ENCODE measurements around the gene VPS54. TPM values are rescaled to one million over a fixed set of nuclear protein-coding genes. Genes with fewer than 3 reads are reported as not detected.

The VPS54 gene
- polyA plus RNA-seq, 1 of the 3 experiments (the other 2 are of a cell fraction), result 5.3 TPM

DNA sequence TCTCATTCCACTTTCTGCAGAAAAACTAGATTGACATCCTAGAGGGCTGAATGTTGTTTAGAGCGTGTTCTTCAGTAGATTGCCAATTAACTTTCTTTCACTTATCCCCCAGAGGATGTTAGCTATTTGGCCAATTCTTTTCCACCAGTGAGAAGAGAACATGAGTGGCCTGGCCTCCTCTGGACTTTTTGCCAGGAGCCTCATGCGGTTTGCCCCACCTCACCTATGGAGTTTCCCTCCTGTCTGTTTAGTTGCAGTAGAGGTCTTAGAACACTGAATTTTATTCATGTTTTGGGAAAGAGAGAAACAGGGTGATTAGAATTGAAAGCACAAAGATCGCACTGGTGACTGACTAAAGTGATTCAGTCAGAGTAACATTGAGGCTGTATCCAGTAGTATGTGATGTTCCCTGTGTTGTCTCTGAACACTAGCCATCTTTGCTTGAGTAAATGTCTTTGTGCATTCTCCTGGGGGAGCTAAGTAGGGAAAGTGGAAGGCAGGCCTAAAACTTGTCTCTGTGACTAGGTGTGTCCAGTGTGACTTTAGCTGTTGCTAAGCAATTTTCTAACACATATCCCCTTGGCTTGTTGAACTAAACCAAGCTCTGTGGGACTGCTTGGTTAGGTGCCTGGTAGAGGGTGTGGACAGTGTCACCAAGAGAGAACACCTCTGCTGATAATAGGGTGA, 143.5 kb downstream of the VPS54 start:
- POLR2A ChIA-PET, result no interaction called here

More for the DNA sequence above, 143.5 kb downstream of the VPS54 start:
- H3K9me2 ChIP-seq, result no peaks in the 10 kb centered on the region
- H3K9ac ChIP-seq, result no peak overlapping the region
- H4K20me1 ChIP-seq (ENCODE audit: insufficient read depth), result no peaks in the 10 kb centered on the region
- H3K79me2 ChIP-seq (ENCODE audit: insufficient read depth), result peaks cover 23% of the 10 kb centered on the region; the same call in 1 of the 2 replicates
- no peak overlapping the region; a peak in 1 of 4 replicates for H3K27ac ChIP-seq (ENCODE audit: low read depth in 2 of 2, low read length in 1 of 2)
- no peaks in the 10 kb centered on the region for H3F3A ChIP-seq (replicated peaks; ENCODE audit: insufficient read depth)
- no peak overlapping the region for H3K4me3 ChIP-seq (ENCODE audit: low read depth in 2 of 2, low read length in 1 of 2)
- no peaks in the 10 kb centered on the region for H3K9me3 ChIP-seq
- CTCF ChIA-PET, result interaction anchor here (1.0 to 2.1 kb wide), 5 partner anchors 9 to 177 kb away, joined by 3 to 8 read pairs (median 6); no protein-coding TSS in a partner anchor
- H3K27me3 ChIP-seq (ENCODE audit: insufficient read depth), result no peaks in the 10 kb centered on the region
- 99% methylated on average over 3 of the region's 3 CpGs for WGBS (ENCODE audit: low lambda C conversion rate)
- peaks cover 25 to 40% of the 10 kb centered on the region in 2 experiments for H3K36me3 ChIP-seq (replicated peaks in 1 of 2; ENCODE audit: control insufficient read depth in 1 of 2, insufficient read depth in 2 of 2, low read length in 1 of 2)
- no peak for TF ChIP-seq RXRA (IDR thresholded peaks at IDR 0.05; ENCODE audit: borderline replicate concordance, low read depth)
- TF ChIP-seq YY1 (IDR thresholded peaks at IDR 0.05; ENCODE audit: low read depth), result no peak
- TF ChIP-seq, protein P1, sequence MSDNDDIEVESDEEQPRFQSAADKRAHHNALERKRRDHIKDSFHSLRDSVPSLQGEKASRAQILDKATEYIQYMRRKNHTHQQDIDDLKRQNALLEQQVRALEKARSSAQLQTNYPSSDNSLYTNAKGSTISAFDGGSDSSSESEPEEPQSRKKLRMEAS (IDR thresholded peaks at IDR 0.05; ENCODE audit: low read depth), result no peak
- TF ChIP-seq FOXJ3 (CRISPR knock-in tag; IDR thresholded peaks at IDR 0.05), result no peak
- no peak for TF ChIP-seq NRF1 (IDR thresholded peaks at IDR 0.05; ENCODE audit: low read depth, low read length)
- no peak for TF ChIP-seq SIN3A (IDR thresholded peaks at IDR 0.05; ENCODE audit: borderline replicate concordance, low read depth, low read length)
- TF ChIP-seq CTCF (IDR thresholded peaks at IDR 0.05), result no peak
- TF ChIP-seq EP300 (IDR thresholded peaks at IDR 0.05; ENCODE audit: borderline replicate concordance in 1 of 2, low read depth in 1 of 2, low read length in 1 of 2), result no peak
- no peak for TF ChIP-seq ELF1 (IDR thresholded peaks at IDR 0.05)
- no peak for TF ChIP-seq JUND (IDR thresholded peaks at IDR 0.05)
- no peak for TF ChIP-seq IRF3 (IDR thresholded peaks at IDR 0.05; ENCODE audit: low read depth, low read length)
- TF ChIP-seq, protein P2, sequence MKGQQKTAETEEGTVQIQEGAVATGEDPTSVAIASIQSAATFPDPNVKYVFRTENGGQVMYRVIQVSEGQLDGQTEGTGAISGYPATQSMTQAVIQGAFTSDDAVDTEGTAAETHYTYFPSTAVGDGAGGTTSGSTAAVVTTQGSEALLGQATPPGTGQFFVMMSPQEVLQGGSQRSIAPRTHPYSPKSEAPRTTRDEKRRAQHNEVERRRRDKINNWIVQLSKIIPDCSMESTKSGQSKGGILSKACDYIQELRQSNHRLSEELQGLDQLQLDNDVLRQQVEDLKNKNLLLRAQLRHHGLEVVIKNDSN (IDR thresholded peaks at IDR 0.05; ENCODE audit: borderline replicate concordance, low read depth), result no peak
- no peak for TF ChIP-seq SMC3 (IDR thresholded peaks at IDR 0.05; ENCODE audit: low read depth, low read length)
- no peak for TF ChIP-seq RFX5 (IDR thresholded peaks at IDR 0.05; ENCODE audit: low read length)
- TF ChIP-seq MXI1 (IDR thresholded peaks at IDR 0.05; ENCODE audit: low read depth, low read length), result no peak
- no peak for TF ChIP-seq TAF1 (IDR thresholded peaks at IDR 0.05; ENCODE audit: borderline replicate concordance, low read depth, low read length)
- no peak for TF ChIP-seq TEAD4 (IDR thresholded peaks at IDR 0.05; ENCODE audit: borderline replicate concordance, insufficient read depth)
- no peak for TF ChIP-seq MEF2A (IDR thresholded peaks at IDR 0.05; ENCODE audit: borderline replicate concordance, low read depth)
- no peak for TF ChIP-seq EZH2phosphoT487 (IDR thresholded peaks at IDR 0.05; ENCODE audit: borderline replicate concordance, low read depth)
- TF ChIP-seq, protein P3, sequence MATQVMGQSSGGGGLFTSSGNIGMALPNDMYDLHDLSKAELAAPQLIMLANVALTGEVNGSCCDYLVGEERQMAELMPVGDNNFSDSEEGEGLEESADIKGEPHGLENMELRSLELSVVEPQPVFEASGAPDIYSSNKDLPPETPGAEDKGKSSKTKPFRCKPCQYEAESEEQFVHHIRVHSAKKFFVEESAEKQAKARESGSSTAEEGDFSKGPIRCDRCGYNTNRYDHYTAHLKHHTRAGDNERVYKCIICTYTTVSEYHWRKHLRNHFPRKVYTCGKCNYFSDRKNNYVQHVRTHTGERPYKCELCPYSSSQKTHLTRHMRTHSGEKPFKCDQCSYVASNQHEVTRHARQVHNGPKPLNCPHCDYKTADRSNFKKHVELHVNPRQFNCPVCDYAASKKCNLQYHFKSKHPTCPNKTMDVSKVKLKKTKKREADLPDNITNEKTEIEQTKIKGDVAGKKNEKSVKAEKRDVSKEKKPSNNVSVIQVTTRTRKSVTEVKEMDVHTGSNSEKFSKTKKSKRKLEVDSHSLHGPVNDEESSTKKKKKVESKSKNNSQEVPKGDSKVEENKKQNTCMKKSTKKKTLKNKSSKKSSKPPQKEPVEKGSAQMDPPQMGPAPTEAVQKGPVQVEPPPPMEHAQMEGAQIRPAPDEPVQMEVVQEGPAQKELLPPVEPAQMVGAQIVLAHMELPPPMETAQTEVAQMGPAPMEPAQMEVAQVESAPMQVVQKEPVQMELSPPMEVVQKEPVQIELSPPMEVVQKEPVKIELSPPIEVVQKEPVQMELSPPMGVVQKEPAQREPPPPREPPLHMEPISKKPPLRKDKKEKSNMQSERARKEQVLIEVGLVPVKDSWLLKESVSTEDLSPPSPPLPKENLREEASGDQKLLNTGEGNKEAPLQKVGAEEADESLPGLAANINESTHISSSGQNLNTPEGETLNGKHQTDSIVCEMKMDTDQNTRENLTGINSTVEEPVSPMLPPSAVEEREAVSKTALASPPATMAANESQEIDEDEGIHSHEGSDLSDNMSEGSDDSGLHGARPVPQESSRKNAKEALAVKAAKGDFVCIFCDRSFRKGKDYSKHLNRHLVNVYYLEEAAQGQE (IDR thresholded peaks at IDR 0.05; ENCODE audit: low read depth, low read length), result no peak
- no peak overlapping the region for H2AFZ ChIP-seq (ENCODE audit: low read depth)
- DNase-seq, result no peak
- no peak overlapping the region for H3K4me2 ChIP-seq
- H3K4me1 ChIP-seq (ENCODE audit: control insufficient read depth in 1 of 2, insufficient read depth in 2 of 2, low read depth in 1 of 2, low read length in 1 of 2), result peaks cover 0 to 6% of the 10 kb centered on the region in 2 experiments; a peak in 3 of 4 replicates
